DMS114 treated with DMSO at 0.1 percent for 48 hours (cell line): ENCODE results near the gene LMOD2.

ENCODE experiments used
- DNase-seq: peaks from one replicate; lab custom pipeline; 2025; ENCODE audit not compliant: unreplicated experiment; lab: John Stamatoyannopoulos, UW

Gene LMOD2

DNA sequence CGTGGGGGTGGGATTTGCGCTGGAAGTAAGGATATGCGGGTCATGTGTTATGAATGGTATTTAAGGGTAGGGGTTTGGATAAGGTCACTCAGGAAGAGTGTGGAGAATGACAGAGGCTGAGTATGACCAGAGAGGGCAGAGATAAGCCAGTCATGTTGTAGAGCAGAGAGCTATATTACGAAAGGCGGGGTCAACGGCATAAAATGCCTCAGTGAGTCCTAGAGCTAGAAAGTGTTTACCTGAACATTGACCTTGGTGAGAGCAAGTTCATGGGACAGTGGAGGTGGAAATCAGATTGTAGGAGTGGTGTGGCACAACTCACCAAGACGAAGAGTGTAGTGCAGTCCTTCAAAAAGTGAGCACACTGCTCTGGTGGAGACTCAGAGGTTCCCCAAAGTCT, 13.8 kb downstream of the LMOD2 start:
- DNase-seq, result no peak

DNA sequence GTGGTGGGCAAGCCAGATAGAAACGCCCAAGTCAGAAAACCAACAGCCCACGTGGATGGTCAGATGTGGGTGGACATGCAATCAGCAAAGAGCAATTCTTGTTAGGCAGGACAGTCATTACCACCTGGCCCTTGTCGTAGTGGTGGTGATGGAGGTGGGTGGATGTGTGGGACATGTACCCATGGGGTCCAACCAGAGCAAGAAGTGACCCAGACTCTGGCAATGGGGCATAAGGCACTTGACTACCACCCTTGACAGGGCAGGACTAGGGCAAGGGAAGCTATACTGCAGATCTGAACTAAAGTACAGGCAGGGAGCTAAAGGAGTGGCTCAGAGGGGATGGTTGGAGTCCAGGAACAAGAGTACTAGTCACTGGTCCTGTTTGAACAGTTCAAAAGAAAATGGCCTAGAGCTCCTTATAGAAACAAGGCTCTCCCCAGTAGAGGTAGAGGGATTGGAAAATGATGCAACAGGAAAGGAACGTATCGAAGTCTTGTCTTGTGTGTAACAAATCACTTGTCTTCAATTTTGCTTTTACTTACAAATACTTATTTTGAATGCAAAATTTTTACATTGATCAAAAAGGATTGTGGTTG, 17.6 kb downstream of the LMOD2 start:
- DNase-seq, result no peak

DNA sequence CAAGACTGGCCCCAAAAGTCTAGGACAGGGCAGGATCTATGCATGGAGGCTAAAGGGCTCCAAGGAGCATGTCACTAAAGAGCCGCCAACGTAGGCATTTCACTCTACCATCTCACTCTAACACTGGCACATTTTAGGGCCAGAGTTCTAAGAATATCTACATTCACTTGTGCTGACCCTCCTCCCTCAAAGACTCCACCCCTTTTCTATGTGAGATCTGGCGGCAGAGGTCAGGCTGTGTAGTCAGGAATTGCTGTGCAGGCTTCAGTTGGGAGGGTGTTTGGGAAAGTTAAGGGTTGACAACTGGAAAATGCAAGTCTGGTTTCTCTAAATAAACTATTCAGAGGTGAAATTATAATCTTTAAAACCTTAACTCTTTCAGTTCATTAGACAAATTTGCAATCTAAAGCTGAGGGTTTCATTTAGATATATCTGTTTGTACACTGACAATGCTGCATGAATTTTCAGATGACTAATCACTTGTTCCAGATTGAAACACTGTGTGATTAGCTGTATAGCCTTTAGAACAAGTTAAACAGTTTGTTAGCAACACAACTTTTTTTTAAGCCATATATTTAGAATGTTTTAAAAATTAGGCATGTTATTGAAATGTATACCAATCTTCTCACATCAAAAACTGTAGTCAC, 18.2 kb downstream of the LMOD2 start:
- no peak for DNase-seq

DNA sequence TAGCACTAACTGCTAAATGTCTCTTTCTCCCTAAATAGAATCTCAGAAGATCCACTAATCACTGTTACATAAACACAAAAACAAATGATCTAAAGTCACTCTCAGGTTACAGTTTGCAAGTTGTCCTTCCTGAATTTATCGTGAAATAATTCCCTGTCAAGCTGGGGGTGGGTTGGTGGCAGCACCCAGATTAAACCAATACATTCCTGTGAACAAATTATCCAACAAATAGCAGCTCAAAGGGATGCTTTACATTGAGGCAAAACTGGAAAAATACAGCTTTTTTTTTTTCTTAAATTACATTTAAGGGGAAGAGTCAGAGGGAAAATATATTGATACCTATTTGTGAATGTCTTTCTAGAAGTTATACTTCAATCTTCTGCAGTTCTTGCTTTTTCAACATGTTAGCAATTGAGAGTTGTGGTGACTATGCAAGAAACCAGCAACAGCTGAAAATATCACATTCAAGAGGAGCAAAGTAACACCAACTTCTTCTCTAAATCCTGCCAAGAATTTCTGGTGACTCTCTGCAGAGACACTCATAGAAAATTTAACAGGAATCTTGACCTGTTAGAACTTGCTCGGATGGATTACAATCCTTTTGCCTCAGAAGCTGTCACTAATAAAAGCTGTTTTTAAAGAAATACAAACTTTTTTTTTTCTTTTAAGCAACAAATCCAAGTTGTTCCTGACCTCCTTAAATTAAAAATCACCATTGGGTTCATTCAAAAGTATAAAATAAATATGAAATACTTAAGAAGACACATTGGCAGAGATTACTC, 18.9 kb downstream of the LMOD2 start:
- DNase-seq, result no peak

DNA sequence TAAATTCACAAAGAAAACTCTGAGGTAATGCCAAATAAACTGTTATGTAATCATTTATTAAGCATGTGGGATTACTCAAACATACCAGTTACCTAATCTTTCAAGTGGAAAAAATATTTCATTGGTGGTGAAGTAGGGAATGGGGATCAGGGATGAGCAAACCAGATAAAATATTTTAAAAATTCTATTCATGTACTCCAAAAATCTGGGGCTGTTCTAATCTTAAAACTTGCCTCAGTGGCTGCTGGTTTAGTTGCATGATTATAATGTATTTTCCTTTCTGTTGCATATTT, 19.5 kb downstream of the LMOD2 start:
- no peak for DNase-seq

DNA sequence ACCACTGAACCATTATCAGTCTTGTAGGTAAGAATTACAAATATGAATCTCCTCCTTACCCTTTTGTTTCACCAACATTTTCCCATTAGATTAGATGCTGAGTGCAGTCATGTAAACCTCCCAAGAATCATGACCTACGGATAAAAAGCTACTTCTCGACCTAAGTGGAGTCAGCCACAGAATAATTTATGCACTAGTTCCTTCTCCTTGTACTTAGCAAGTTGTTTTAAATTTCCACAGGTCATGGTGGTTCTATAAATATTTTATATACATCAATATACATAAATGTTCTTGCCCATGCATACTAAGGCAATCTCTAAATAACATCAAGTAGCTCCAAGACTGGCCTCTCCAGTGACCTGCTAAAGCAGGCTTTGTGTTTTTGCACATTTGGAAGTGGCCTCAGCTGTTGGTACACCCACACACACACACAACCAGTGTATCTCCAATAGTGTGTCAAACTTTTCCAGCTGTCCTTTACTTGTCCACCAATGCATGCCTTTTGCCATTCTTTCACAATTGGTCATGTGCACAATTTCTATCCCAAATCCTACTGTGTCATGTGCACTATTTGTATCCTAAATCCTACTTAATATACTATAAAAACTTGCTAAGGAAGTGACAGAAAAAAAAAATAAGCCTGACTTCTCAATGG, 21.5 kb downstream of the LMOD2 start:
- no peak for DNase-seq

DNA sequence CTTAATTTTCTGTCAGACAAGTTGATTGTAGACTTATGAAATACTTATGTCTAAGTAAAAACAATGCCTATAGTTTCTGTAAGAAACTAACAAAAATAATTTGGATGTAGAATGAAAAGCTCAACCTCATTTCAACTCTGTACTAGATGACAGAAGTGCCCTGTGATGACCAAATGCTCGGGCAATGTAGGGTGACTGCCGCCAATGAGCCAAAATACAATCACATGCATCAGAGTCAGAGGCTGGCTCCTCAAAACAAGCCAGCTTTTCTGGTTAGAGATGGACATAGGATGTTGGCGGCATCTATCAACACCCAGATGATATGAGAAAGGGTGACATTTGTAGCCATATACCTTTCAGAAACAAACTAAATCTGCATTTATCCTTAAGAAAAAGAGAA, 23.9 kb downstream of the LMOD2 start:
- DNase-seq, result no peak

DNA sequence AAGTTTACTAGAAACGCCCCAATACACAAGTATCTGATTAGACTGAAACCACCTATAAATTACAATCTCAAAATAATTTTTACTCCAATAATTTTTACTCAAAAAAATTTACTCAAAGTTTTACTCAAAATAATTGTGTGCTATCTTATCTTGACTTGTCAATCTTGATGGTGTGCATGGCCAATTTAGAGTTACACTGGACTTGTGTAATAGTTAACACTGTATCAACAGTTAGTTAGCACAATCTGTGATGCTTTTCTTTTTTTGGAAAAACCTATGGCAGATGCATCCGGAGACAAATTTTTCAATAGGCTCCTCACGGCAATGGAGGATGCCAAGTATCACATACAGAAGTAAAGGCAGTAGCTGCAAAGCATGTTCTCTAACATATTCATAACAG, 24.9 kb downstream of the LMOD2 start:
- no peak for DNase-seq

DNA sequence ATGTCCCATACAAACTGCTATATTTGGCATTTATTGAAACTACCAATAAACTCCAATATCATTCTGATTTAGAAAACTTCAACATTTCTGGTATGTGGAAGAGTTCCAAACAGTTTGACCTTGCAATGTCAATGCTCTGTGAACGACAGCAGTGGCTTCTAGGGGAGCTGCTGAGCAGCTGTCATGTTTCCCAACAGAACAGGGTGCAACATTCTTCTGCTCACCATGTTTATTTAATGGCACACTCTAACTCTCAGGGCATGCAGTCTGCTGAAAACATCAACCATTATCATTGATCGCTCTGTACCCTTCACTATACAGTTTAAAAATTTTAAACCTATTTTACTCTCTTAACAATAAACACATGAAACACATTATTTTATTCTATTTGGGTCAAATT, 25.9 kb downstream of the LMOD2 start:
- no peak for DNase-seq

DNA sequence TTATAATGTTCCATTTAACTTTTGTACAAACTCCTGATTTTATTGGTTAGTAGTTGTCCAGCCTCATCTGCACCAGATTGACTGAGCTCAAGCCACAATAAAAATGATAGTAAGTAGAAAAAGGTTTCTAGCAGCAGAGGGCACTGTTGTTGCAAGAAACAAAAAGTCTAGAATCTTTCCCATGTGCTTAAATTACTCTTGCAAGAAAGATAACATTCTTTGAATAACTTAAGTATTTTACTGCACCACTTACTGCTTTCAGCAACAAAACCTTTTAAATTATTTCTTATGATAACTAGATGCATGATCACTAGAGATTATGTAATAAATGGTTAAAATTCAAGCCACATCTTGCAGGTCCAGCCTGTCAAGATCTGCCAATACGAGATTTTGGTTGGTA, 27.0 kb downstream of the LMOD2 start:
- DNase-seq, result peak; percentile 57

DNA sequence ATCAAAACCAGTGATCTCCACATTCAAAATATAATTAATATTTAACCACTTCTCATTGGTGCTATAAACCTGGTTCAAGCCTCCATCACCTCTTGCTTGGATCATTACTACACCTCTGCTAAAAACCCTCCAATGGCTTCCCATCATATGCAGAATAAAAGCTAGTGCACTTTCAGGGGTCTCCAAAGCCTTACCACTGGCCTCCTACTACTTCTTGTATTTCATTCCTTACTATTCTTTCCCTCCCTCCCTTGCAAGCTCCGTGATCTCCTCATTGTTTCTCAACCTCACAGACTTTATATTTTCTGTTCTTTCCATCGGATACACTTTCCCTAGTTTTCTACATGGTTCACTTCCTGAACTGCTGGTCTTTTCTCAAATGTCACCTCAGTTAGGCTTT, 31.5 kb downstream of the LMOD2 start:
- DNase-seq, result no peak

DNA sequence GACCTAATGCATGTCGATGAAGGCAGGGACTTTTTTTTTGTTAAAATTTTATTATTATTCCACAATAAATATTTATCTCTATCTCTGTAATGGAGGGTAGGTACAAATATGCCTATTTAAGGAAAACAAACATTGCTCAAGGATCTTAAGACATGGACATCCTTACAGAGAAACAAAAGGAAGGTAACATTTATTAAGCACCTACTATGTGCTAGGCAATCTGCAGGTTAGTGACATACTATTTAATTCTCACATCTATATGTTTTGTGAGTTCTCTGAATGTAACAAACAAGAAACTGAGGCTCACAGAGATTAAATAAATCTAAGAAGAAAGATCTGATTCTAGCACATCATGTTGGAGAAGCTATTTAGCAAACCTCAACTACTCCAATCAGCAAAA, 32.1 kb downstream of the LMOD2 start:
- DNase-seq, result no peak

DNA sequence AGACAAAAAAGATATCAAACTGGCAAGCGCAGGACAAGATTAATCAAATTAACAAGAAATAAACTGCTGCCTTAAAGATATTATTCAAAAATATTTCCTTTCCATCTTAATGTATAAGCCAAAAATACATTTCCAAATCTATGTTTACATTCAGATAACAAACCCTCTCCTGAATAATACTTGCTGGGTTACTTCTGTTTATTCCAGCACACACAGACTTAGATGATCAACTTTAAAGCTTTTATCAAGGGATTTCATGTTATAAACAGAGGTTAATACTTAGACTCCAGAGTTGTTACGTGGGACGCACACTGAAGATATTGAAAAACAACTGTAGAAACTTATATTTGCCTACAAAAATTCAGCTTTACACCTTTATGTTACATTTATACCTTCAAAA, 33.6 kb downstream of the LMOD2 start:
- no peak for DNase-seq

DNA sequence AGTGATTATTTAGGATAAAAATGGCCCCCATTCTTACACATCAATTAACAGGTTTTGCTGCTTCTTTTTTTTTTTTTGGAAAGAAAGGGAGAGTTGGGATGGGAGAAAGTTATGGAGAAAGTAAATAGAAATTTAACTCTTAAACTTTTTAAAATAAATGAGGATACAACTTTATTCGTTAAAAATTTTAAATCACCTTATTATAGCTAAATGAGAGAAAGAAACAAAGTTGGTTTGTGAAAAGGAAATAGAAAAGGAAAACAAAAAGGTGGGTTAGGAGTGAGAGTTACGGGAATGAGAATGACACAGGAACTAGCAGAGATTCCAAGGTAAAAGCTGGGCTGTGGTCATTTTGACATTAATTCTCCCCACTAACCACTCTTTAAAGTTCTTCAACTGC, 34.9 kb downstream of the LMOD2 start:
- no peak for DNase-seq

DNA sequence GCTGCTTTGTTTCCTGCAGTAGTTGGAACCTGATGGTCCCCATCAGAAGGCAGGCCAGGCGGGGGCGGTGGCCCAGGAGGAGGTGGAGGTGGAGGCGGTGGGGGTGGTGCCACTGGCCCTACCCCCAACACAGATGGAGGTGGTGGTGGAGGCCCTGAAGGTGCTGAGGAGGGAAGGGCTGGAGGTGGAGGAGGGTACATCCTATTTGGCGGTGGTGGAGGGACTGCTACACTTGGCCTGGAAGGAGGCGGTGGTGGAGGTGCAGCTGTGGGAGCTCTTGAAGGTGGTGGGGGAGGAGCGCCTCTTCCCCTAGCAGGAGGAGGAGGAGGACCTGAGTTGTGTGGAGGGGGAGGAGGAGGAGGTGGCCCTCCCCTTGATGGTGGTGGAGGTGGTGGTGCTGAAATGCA, 36.8 kb downstream of the LMOD2 start:
- DNase-seq, result no peak

DNA sequence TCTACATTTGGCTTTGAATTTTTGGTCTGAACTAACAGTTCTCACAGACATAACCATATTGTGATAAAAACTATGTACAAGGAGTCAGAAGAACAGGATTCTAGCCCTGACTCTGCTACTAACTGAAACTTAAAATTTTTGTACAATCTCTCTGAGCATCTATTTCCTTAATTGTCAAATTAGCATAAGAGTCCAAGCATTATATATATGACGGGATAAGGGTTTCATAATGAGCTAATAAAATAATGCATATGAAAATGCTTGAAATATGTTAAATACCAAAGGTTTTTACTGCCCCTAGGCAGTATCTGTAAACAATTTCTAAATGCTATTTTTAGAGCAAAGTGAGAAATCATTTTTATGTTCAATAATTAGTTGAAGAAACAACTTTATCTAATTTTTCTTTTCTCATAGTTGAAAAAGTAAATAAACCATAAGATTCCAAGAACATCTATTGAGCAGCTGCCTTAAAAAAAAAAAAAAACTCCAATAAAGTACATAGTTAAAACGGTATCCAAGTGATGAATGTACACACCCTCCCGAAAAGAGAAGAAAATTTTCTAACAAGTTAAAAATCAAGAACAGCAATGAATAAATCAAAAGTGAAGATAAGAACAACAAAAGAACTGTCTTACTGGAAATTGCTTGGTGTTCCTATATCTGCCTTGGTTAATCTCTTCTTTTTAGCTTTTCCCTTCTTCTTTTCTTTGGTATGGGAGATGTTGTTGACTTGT, 40.4 kb downstream of the LMOD2 start:
- DNase-seq, result no peak

DNA sequence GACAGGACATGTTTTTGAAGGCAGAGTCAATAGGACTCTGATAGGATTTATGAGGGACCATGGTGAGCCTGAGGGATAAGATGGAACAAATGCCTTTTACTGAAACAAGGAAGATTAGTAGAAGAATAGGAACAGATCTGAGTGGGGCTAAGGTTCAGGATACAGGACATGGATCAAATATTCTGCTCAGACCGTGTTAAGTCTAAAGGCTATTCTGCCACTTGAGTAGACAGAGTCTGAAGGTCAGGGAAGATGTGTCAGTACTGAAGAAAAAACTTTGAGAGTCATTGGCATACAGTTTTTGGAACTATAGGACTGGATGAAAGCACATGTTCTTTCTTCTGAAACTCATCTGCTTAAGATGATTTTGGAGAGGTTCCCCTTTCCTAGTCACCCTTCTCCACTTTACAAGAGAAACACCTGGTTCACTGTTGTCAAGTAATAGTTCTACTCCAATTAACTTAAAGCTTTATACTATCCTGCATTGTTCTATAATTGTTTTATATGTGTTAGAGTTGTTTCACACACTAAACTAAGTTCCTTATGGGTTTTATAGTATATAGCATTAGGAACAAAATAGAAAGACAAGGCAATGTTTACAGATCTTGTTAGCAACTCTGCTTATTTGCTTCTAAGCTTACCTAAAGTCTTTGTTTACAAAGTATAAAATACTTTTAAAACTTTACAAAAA, 49.7 kb downstream of the LMOD2 start:
- DNase-seq, result no peak

DNA sequence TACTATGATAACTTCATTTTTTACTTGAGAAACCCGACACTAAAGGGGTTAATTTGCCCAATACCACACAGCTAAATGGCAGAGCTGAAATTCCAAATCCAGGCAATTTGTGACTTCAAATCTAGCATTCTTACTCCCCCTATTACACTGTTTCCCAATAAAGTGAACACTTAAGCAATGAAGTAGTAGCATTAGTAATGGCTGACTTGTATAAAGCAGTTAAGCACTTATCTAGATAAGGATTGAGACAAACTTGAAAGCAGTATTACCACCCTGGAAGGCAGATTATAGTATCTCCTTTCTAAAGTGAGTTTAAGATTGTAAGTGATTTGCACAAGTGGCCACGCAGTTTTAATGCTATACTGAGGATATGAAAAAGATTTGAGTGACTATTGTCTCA, 53.9 kb downstream of the LMOD2 start:
- DNase-seq, result no peak

DNA sequence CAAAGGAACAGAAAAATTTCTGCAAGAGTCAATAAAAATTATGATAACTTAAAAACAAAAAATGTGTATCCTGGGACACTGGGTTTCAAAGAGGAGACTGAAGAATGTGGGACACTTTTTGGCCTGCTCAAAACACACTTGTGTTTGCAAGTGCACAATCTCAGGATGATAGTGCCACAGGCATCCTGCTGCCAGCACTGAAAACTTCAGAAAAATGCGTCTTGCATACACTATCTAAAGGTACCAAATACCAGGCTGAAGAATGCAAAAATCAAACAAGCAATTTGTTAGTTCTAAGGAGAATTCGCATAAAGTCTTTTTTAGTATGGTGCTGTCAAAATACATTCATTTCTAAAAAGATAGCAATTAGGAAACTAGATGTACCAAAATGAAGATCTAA, 55.0 kb downstream of the LMOD2 start:
- DNase-seq, result no peak

DNA sequence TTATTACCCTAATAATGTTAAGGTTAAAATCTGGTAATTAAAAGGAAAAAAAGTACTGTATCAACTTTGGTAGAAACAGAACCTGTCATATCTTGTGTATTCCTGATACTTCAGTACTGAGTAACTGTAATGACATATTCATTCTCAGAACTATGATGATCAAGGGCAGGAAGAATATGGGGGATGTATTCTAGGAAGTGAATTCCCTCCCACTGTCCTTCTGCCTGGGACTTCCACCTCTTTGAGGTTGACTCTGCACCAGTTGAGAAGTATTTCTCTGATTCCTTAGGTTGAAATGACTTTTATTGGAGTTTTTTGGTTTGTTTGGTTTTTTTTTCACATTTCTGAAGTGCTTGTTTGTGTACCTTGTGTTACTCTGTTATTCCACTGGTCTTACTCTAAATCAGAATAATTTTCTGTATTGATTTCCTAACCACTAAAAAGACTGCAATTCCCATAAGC, 56.2 kb downstream of the LMOD2 start:
- no peak for DNase-seq

DNA sequence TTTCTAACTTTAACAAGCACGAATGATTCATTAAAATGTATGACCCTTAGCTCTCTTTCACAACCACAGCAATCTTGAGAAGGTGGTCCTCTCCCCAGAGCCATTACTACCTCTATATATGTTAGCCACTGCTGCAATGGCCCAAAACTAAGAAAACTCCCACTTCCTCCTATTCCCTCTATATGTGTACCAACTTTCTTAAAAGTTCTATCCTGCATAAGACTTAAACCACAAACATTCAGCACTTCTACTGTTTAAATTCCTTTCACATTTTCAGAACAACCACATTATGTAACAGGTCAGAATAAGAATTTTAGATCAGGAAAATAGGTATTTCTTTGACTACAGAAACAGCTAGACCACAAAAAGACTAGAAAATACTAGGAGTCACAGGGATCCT, 57.0 kb downstream of the LMOD2 start:
- no peak for DNase-seq
